SU-DHL-6 (cell line): ENCODE measurements around the gene ZNF286A.
"Not testable (repeated sequence)": the region's sequence is repeated elsewhere in the genome, so short reads cannot be mapped to it uniquely, and the experiment has no call there.

ENCODE experiments used
- H2AFZ ChIP-seq: fragments of 200-600 bp; sonication (generic); 2 replicates; pipeline ENCODE4 v1.6.1; 2014; ENCODE audit warnings: low read depth, mild to moderate bottlenecking, moderate library complexity, mixed read lengths, antibody characterized with exemption, low read length; ENCODE audit not compliant: severe bottlenecking
- H3F3A ChIP-seq: fragments of 200-600 bp; shearing (Covaris generic); 2 replicates; pipeline ENCODE4 v1.6.0; 2016; ENCODE audit warnings: antibody characterized with exemption, mild to moderate bottlenecking; ENCODE audit not compliant: insufficient read depth
- H3K27ac ChIP-seq: fragments of 200-600 bp; sonication (generic); 2 replicates; pipeline ENCODE4 v1.5.1; 2016; ENCODE audit warnings: low read depth, mild to moderate bottlenecking, low read length, moderate library complexity, mixed read lengths
- H3K27me3 ChIP-seq: fragments of 200-600 bp; sonication (generic), shearing (Covaris generic); 2 replicates; pipeline ENCODE4 v1.6.0; 2014; ENCODE audit warnings: mild to moderate bottlenecking, low read length
- H3K36me3 ChIP-seq: fragments of 200-600 bp; sonication (generic); 2 replicates; pipeline ENCODE4 v1.6.1; 2014; ENCODE audit warnings: mild to moderate bottlenecking, low read length, mixed read lengths
- H3K4me2 ChIP-seq: fragments of 300-600, 200-600 bp; shearing (Covaris generic), sonication (generic); 2 replicates; pipeline ENCODE4 v1.6.0; 2014; ENCODE audit warnings: low read length, low read depth, mild to moderate bottlenecking; ENCODE audit not compliant: poor library complexity, severe bottlenecking
- H3K4me3 ChIP-seq: fragments of 200-600 bp; sonication (generic); 2 replicates; pipeline ENCODE4 v1.5.1; 2014; ENCODE audit warnings: antibody characterized with exemption, low read length, mild to moderate bottlenecking, mixed read lengths; ENCODE audit not compliant: insufficient read depth, poor library complexity, severe bottlenecking
- H3K79me2 ChIP-seq: fragments of 200-600 bp; sonication (generic); 2 replicates; pipeline ENCODE4 v1.6.1; 2014; ENCODE audit warnings: mild to moderate bottlenecking, low read length, moderate library complexity; ENCODE audit not compliant: insufficient read depth
- H3K9ac ChIP-seq: fragments of 200-600 bp; sonication (generic); 2 replicates; pipeline ENCODE4 v1.7.0; 2014; ENCODE audit warnings: mild to moderate bottlenecking, low read length
- H3K9me2 ChIP-seq: fragments of 200-600 bp; sonication (generic); replicated peaks from 2 replicates; pipeline ENCODE4 v1.6.1; 2014; ENCODE audit warnings: low read length; ENCODE audit not compliant: insufficient read depth
- H3K9me3 ChIP-seq: fragments of 200-600 bp; sonication (generic); 2 replicates; pipeline ENCODE4 v1.6.1; 2014; ENCODE audit warnings: low read length, mixed read lengths; ENCODE audit not compliant: insufficient read depth
- H4K20me1 ChIP-seq: fragments of 200-600 bp; sonication (generic); 2 replicates; pipeline ENCODE4 v1.6.1; 2014; ENCODE audit warnings: low read depth, mild to moderate bottlenecking, antibody characterized with exemption, low read length, moderate library complexity, mixed read lengths
- CTCF ChIP-seq: fragments of 200-600 bp; sonication (generic); IDR thresholded peaks from one replicate; pipeline ENCODE4 v1.5.1; 2017; ENCODE audit warnings: antibody characterized with exemption, mild to moderate bottlenecking, low read length, moderate library complexity; ENCODE audit not compliant: insufficient read depth, poor library complexity, severe bottlenecking
- EZH2phosphoT487 ChIP-seq: fragments of 200-600 bp; sonication (generic), shearing (Covaris generic); conservative IDR thresholded peaks from 2 replicates; pipeline ENCODE4 v1.6.1; 2018; ENCODE audit warnings: mild to moderate bottlenecking, antibody characterized with exemption, low read length, moderate library complexity, mixed read lengths

The ZNF286A gene

GRCh38 chr17:15733174-15733789, 33.7 kb downstream of the ZNF286A start:
- H3K4me2 ChIP-seq, H3K79me2 ChIP-seq, H3K9ac ChIP-seq, H3K9me3 ChIP-seq, H3K4me3 ChIP-seq, H2AFZ ChIP-seq, H3K27me3 ChIP-seq, H3F3A ChIP-seq, H3K27ac ChIP-seq, H4K20me1 ChIP-seq, H3K36me3 ChIP-seq, H3K9me2 ChIP-seq: not testable (repeated sequence)

- H3K27me3 ChIP-seq, H3K9me3 ChIP-seq, H2AFZ ChIP-seq, H3K4me2 ChIP-seq, H3K79me2 ChIP-seq, H3K27ac ChIP-seq, H3K9me2 ChIP-seq, H3F3A ChIP-seq, H3K9ac ChIP-seq, H4K20me1 ChIP-seq, H3K4me3 ChIP-seq, H3K36me3 ChIP-seq: not testable (repeated sequence)
These were observed 37.0 kb downstream of the ZNF286A start for GRCh38 chr17:15736578-15736977.

- H3K9me2 ChIP-seq: no peaks in the 10 kb centered on the region
- H3K27me3 ChIP-seq: no peaks in the 10 kb centered on the region
- no peak overlapping the region for H2AFZ ChIP-seq
- TF ChIP-seq EZH2phosphoT487 (no peak), CTCF (no peak)
- H3K27ac ChIP-seq: no peak overlapping the region
- H3K9ac ChIP-seq: no peak overlapping the region
- no peaks in the 10 kb centered on the region for H3K9me3 ChIP-seq
- no peak overlapping the region for H3K4me3 ChIP-seq
- H4K20me1 ChIP-seq: no peaks in the 10 kb centered on the region
- H3K36me3 ChIP-seq: no peaks in the 10 kb centered on the region
- H3K79me2 ChIP-seq: no peaks in the 10 kb centered on the region
- H3F3A ChIP-seq: no peaks in the 10 kb centered on the region
- H3K4me2 ChIP-seq: no peak overlapping the region
These were observed 38.5 kb downstream of the ZNF286A start for GRCh38 chr17:15738066-15738465.

GRCh38 chr17:15739259-15739658, 39.7 kb downstream of the ZNF286A start:
- not testable (repeated sequence) for H4K20me1 ChIP-seq, H3K79me2 ChIP-seq, H3K27me3 ChIP-seq, H3K9me3 ChIP-seq, H3K9me2 ChIP-seq, H3F3A ChIP-seq, H3K9ac ChIP-seq, H2AFZ ChIP-seq, H3K36me3 ChIP-seq, H3K27ac ChIP-seq, H3K4me2 ChIP-seq, H3K4me3 ChIP-seq

GRCh38 chr17:15740041-15740440, 40.5 kb downstream of the ZNF286A start:
- H3K27ac ChIP-seq, H2AFZ ChIP-seq, H3K9me3 ChIP-seq, H3K36me3 ChIP-seq, H3K27me3 ChIP-seq, H3K9me2 ChIP-seq, H3K9ac ChIP-seq, H3K4me2 ChIP-seq, H3K79me2 ChIP-seq, H3K4me3 ChIP-seq, H4K20me1 ChIP-seq, H3F3A ChIP-seq: not testable (repeated sequence)
